GM08714 (cell line): ENCODE measurements around the gene PIP5K1B.

Experiments used
- H3K4me3 ChIP-seq: fragments of 200-500 bp; sonication (Bioruptor generic); 2 replicates; pipeline ENCODE4 v1.5.1; 2014; ENCODE audit warnings: mild to moderate bottlenecking, low read length, inconsistent platforms
- ZNF274 ChIP-seq: IDR thresholded peaks from 2 replicates; pipeline ENCODE4 v1.6.1; 2012; ENCODE audit warnings: mild to moderate bottlenecking, low read depth, low read length

PIP5K1B gene

GRCh38 chr9:68819065-68819464 is 114.0 kb downstream of the PIP5K1B start:
- no peak for TF ChIP-seq ZNF274
- no peak overlapping the region for H3K4me3 ChIP-seq

- TF ChIP-seq ZNF274, result no peak
- no peak overlapping the region for H3K4me3 ChIP-seq
Observed at GRCh38 chr9:68821911-68822310, 116.9 kb downstream of the PIP5K1B start.

- H3K4me3 ChIP-seq, result no peak overlapping the region
- TF ChIP-seq ZNF274, result no peak
Observed at GRCh38 chr9:68822596-68823165, 117.6 kb downstream of the PIP5K1B start.

GRCh38 chr9:68825762-68826472 is 120.9 kb downstream of the PIP5K1B start:
- no peak for TF ChIP-seq ZNF274
- no peak overlapping the region for H3K4me3 ChIP-seq

- no peak overlapping the region for H3K4me3 ChIP-seq
- no peak for TF ChIP-seq ZNF274
Observed at GRCh38 chr9:68827837-68828744, 123.1 kb downstream of the PIP5K1B start.

GRCh38 chr9:68832101-68832500 is 127.1 kb downstream of the PIP5K1B start:
- H3K4me3 ChIP-seq, result no peak overlapping the region
- TF ChIP-seq ZNF274, result no peak

GRCh38 chr9:68832861-68833518 is 128.0 kb downstream of the PIP5K1B start:
- no peak for TF ChIP-seq ZNF274
- H3K4me3 ChIP-seq, result no peak overlapping the region

GRCh38 chr9:68834931-68835520 is 130.0 kb downstream of the PIP5K1B start:
- no peak overlapping the region for H3K4me3 ChIP-seq
- no peak for TF ChIP-seq ZNF274

- no peak overlapping the region for H3K4me3 ChIP-seq
- TF ChIP-seq ZNF274, result no peak
Observed at GRCh38 chr9:68836788-68837187, 131.7 kb downstream of the PIP5K1B start.

GRCh38 chr9:68838245-68838644 is 133.2 kb downstream of the PIP5K1B start:
- no peak for TF ChIP-seq ZNF274
- H3K4me3 ChIP-seq, result no peak overlapping the region

- TF ChIP-seq ZNF274, result no peak
- no peak overlapping the region for H3K4me3 ChIP-seq
Observed at GRCh38 chr9:68841276-68842052, 136.4 kb downstream of the PIP5K1B start.

GRCh38 chr9:68842568-68842967 is 137.5 kb downstream of the PIP5K1B start:
- no peak overlapping the region for H3K4me3 ChIP-seq
- TF ChIP-seq ZNF274, result no peak

GRCh38 chr9:68843239-68843638 is 138.2 kb downstream of the PIP5K1B start:
- H3K4me3 ChIP-seq, result no peak overlapping the region
- no peak for TF ChIP-seq ZNF274
